PC-3 (cell line): ENCODE data around the gene CPVL. TPM values are rescaled to one million over a fixed set of nuclear protein-coding genes. Genes with fewer than 3 reads are reported as not detected.

ENCODE experiments used
- ATAC-seq: fragments of 200-7000 bp; cut with Tn5 transposase; 2 replicates; pipeline ENCODE4 v1.9.1; 2020; ENCODE audit warnings: mild to moderate bottlenecking, moderate library complexity
- BruUV-seq: library from RNA; stranded (reverse); fragments of 400-500 nt; replicated peaks from 2 replicates; lab custom pipeline; 2021; lab: Mats Ljungman, UMichigan
- CTCF ChIA-PET: fragments of 300-600 bp; sonication (Branson Sonifier 250); formaldehyde crosslinking; loops from one replicate; lab custom pipeline; 2022; ENCODE audit warnings: antibody characterized with exemption; lab: Charles Lee
- POLR2A ChIA-PET: fragments of 300-600 bp; sonication (Branson Sonifier 250); formaldehyde crosslinking; loops from one replicate; lab custom pipeline; 2022; ENCODE audit warnings: antibody characterized with exemption; ENCODE audit not compliant: unreplicated experiment; lab: Charles Lee
- DNase-seq: peaks from one replicate; pipeline ENCODE4 v3.0.0-alpha.2; 2015
- H2AFZ ChIP-seq: fragments of 300-600 bp; sonication (generic); 2 replicates; pipeline ENCODE4 v1.6.0; 2016; ENCODE audit warnings: antibody characterized with exemption, low read length
- H3F3A ChIP-seq: fragments of 300-600 bp; sonication (generic); one replicate; pipeline ENCODE4 v1.6.0; 2017; ENCODE audit warnings: antibody characterized with exemption, low read length, control low read depth, mild to moderate bottlenecking; ENCODE audit not compliant: unreplicated experiment
- H3K27ac ChIP-seq: fragments of 300-600 bp; sonication (generic); 2 replicates; pipeline ENCODE4 v1.5.1; 2016; ENCODE audit warnings: mild to moderate bottlenecking, low read length
- H3K27me3 ChIP-seq: fragments of 300-600 bp; sonication (generic); 2 replicates; pipeline ENCODE4 v1.6.1; 2016; ENCODE audit warnings: low read length, mixed read lengths
- H3K36me3 ChIP-seq: fragments of 300-600 bp; sonication (generic); 2 replicates; pipeline ENCODE4 v1.6.1; 2016; ENCODE audit warnings: low read depth, mixed run types, low read length, mixed read lengths
- H3K4me1 ChIP-seq: fragments of 300-600 bp; sonication (generic); 2 replicates; pipeline ENCODE4 v1.5.1; 2016; ENCODE audit warnings: low read length; ENCODE audit not compliant: insufficient read depth
- H3K4me2 ChIP-seq: fragments of 300-600 bp; sonication (generic); 2 replicates; pipeline ENCODE4 v1.6.0; 2016; ENCODE audit warnings: low read length
- H3K4me3 ChIP-seq: fragments of 300-600 bp; sonication (generic); 2 replicates; pipeline ENCODE4 v1.5.1; 2016; ENCODE audit warnings: mild to moderate bottlenecking, low read length, mixed read lengths
- H3K79me2 ChIP-seq: fragments of 300-600 bp; sonication (generic); 2 replicates; pipeline ENCODE4 v1.6.1; 2017; ENCODE audit warnings: low read length, mixed read lengths
- H3K9ac ChIP-seq: fragments of 300-600 bp; sonication (generic); 2 replicates; pipeline ENCODE4 v1.6.0; 2016; ENCODE audit warnings: mild to moderate bottlenecking, low read length
- H3K9me2 ChIP-seq: fragments of 300-600 bp; sonication (generic); replicated peaks from 2 replicates; pipeline ENCODE4 v1.6.1; 2016; ENCODE audit warnings: mixed run types, low read length, mixed read lengths
- H3K9me3 ChIP-seq: fragments of 300-600 bp; sonication (generic); 2 replicates; pipeline ENCODE4 v1.6.1; 2016; ENCODE audit warnings: low read length, mixed read lengths
- H4K20me1 ChIP-seq: fragments of 300-600 bp; sonication (generic); 2 replicates; pipeline ENCODE4 v1.6.1; 2016; ENCODE audit warnings: low read length, mixed read lengths
- CTCF ChIP-seq: fragments of 300-600 bp; sonication (generic); conservative IDR thresholded peaks from 2 replicates; pipeline ENCODE4 v1.5.1; 2017; ENCODE audit warnings: antibody characterized with exemption, low read depth, mild to moderate bottlenecking, low read length
- EZH2 ChIP-seq: fragments of 300-600 bp; sonication (generic); IDR thresholded peaks from one replicate; pipeline ENCODE4 v1.6.1; 2017; ENCODE audit warnings: antibody characterized with exemption, mild to moderate bottlenecking, low read length; ENCODE audit not compliant: unreplicated experiment
- EZH2phosphoT487 ChIP-seq: fragments of 300-600 bp; sonication (generic); IDR thresholded peaks from 2 replicates; pipeline ENCODE4 v1.6.1; 2018; ENCODE audit warnings: mild to moderate bottlenecking, antibody characterized with exemption, low read length, borderline replicate concordance
- intact Hi-C: fragments of 100-400 bp; cut with micrococcal nuclease; formaldehyde crosslinking; loops from 2 replicates; pipeline ENCODE4 v1.9.0; 2023
- total RNA-seq: library from RNA; depleted of rRNA; stranded (reverse); fragments of >200 nt; gene quantifications from 2 replicates; pipeline ENCODE4 v1.2.3, GENCODE V29; 2014

The CPVL gene
- total RNA-seq, 1 experiment from 2014 or later: 14.7 TPM

GRCh38 chr7:29112721-29113120, 33.6 kb downstream of the CPVL start:
- intact Hi-C loops: loop anchor here (1.0 to 10.0 kb wide), 4 partner anchors 35 to 452 kb away; partner anchors contain the start of genes CPVL and PRR15
- TF ChIP-seq CTCF (no peak), EZH2 (no peak), EZH2phosphoT487 (no peak)
- ChIA-PET CTCF (interaction anchor here (1.0 to 2.5 kb wide), 3 partner anchors 77 to 197 kb away, joined by 3 to 18 read pairs (median 12); no protein-coding TSS in a partner anchor), POLR2A (no interaction called here)
- Histone ChIP-seq H2AFZ (no peak overlapping the region), H3K9me3 (no peaks in the 10 kb centered on the region), H3K27ac (peak overlapping the region; percentile 70), H3K4me2 (peak overlapping the region; percentile 44), H3F3A (no peaks in the 10 kb centered on the region), H4K20me1 (no peaks in the 10 kb centered on the region), H3K4me3 (no peak overlapping the region), H3K79me2 (no peaks in the 10 kb centered on the region), H3K36me3 (no peaks in the 10 kb centered on the region), H3K27me3 (no peaks in the 10 kb centered on the region), H3K9ac (no peak overlapping the region), H3K4me1 (peaks cover 51% of the 10 kb centered on the region), H3K9me2 (no peaks in the 10 kb centered on the region)
- ATAC-seq: no peak
- no TSS peak for BruUV-seq
- no peak for DNase-seq

DNA sequence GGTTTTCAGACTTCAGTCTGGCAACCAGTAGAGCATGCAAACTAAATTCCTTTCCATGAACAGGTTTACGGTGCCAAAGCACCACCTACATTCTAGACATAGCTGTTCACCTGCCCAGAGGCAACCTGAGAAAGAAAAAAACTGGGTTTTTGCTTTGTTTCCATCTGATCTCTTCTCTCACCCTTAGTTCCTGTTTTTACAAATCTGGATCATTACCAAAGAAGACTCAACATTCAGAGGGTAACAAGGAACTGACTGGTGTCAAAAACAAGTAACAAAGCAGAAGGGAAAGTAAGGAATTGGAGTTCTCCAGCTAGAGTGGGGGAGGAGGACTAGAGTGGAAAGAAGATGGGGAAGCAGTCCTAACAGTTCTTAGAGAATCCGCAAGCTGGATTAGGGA, 36.4 kb downstream of the CPVL start:
- intact Hi-C loops: loop anchor here (5.0 to 10.0 kb wide), 2 partner anchors 37 to 455 kb away; partner anchors contain the start of genes CPVL and PRR15
- CTCF ChIA-PET: interaction anchor here (0.9 to 1.1 kb wide), 2 partner anchors 153 to 183 kb away, joined by 4 to 6 read pairs; no protein-coding TSS in a partner anchor

More for the DNA sequence above, 36.4 kb downstream of the CPVL start:
- no peak for TF ChIP-seq EZH2phosphoT487
- no peak for TF ChIP-seq EZH2
- TF ChIP-seq CTCF: no peak
- Histone ChIP-seq H3K9me3 (no peaks in the 10 kb centered on the region), H3K4me1 (peaks cover 34% of the 10 kb centered on the region), H3K4me2 (peak overlapping the region; percentile 20), H3K27me3 (no peaks in the 10 kb centered on the region), H3K27ac (no peak overlapping the region), H3K36me3 (no peaks in the 10 kb centered on the region), H3K79me2 (no peaks in the 10 kb centered on the region), H2AFZ (no peak overlapping the region), H3K4me3 (no peak overlapping the region), H4K20me1 (no peaks in the 10 kb centered on the region), H3K9me2 (no peaks in the 10 kb centered on the region), H3K9ac (no peak overlapping the region), H3F3A (no peaks in the 10 kb centered on the region)
- DNase-seq (peak; percentile 71), ATAC-seq (no peak)
- no TSS peak for BruUV-seq
- POLR2A ChIA-PET: no interaction called here
